CD4-positive, alpha-beta memory T cell (primary cell): Measurements from ENCODE around the gene DOCK4. TPM values are rescaled to one million over a fixed set of nuclear protein-coding genes. Genes with fewer than 3 reads are reported as not detected.

Source experiments
- CTCF ChIA-PET: fragments of 350-600 bp; sonication (Branson Sonifier 250); formaldehyde crosslinking; loops from one replicate; lab custom pipeline; 2021; ENCODE audit warnings: inconsistent platforms; ENCODE audit not compliant: partially characterized antibody; lab: Charles Lee
- POLR2A ChIA-PET: fragments of 350-600 bp; sonication (Branson Sonifier 250); formaldehyde crosslinking; loops from one replicate; lab custom pipeline; 2021; ENCODE audit not compliant: partially characterized antibody; lab: Charles Lee
- DNase-seq, 5 donors: peaks; one replicate each; pipeline versions ENCODE4 v3.0.0 to v3.0.0-alpha.2; 2020 to 2022; ENCODE audit warnings: mixed read lengths in 1 of 5
- H3K27ac ChIP-seq: one replicate; pipeline ENCODE4 v1.7.0; 2013; ENCODE audit warnings: low read depth, low read length
- H3K27me3 ChIP-seq: 2 replicates; pipeline ENCODE4 v1.7.0; 2013; ENCODE audit warnings: mild to moderate bottlenecking, low read length, moderate library complexity; ENCODE audit not compliant: insufficient read depth
- H3K36me3 ChIP-seq: 2 replicates; pipeline ENCODE4 v1.7.0; 2013; ENCODE audit warnings: mild to moderate bottlenecking, low read length, moderate library complexity; ENCODE audit not compliant: insufficient read depth
- H3K4me1 ChIP-seq: 2 replicates; pipeline ENCODE4 v1.7.0; 2013; ENCODE audit warnings: mild to moderate bottlenecking, low read length, moderate library complexity; ENCODE audit not compliant: insufficient read depth
- H3K4me3 ChIP-seq, 2 donors: one replicate each; pipeline ENCODE4 v1.7.0; 2013; ENCODE audit warnings: low read length in 2 of 2, mild to moderate bottlenecking in 1 of 2
- H3K9me3 ChIP-seq, 2 donors: one replicate each; pipeline ENCODE4 v1.7.0; 2013; ENCODE audit warnings: low read length in 2 of 2, control low read depth in 1 of 2; ENCODE audit not compliant: control insufficient read depth in 1 of 2
- H3K27ac Mint-ChIP-seq, 7 donors: one replicate each; pipeline ENCODE4 v1.8.0; 2020 to 2021; ENCODE audit warnings: mixed read lengths in 7 of 7, mild to moderate bottlenecking in 6 of 7, inconsistent platforms in 3 of 7, moderate library complexity in 3 of 7
- H3K27me3 Mint-ChIP-seq, 2 donors: one replicate each; pipeline ENCODE4 v1.8.0; 2020 to 2021; ENCODE audit warnings: mixed read lengths in 2 of 2
- H3K36me3 Mint-ChIP-seq, 2 donors: one replicate each; pipeline ENCODE4 v1.8.0; 2020 to 2021; ENCODE audit warnings: mixed read lengths in 2 of 2, inconsistent platforms in 1 of 2, mild to moderate bottlenecking in 1 of 2
- H3K4me1 Mint-ChIP-seq, 4 donors: one replicate each; pipeline ENCODE4 v1.8.0; 2020 to 2021; ENCODE audit warnings: mixed read lengths in 4 of 4, mild to moderate bottlenecking in 1 of 4
- H3K4me3 Mint-ChIP-seq, 8 donors: one replicate each; pipeline ENCODE4 v1.8.0; 2020 to 2021; ENCODE audit warnings: mixed read lengths in 8 of 8, mild to moderate bottlenecking in 7 of 8, moderate library complexity in 6 of 8, inconsistent platforms in 3 of 8
- H3K9me3 Mint-ChIP-seq, 8 donors: one replicate each; pipeline ENCODE4 v1.8.0; 2020 to 2021; ENCODE audit warnings: mixed read lengths in 8 of 8, mild to moderate bottlenecking in 5 of 8, inconsistent platforms in 3 of 8, moderate library complexity in 1 of 8
- intact Hi-C: fragments of 100-400 bp; cut with micrococcal nuclease; formaldehyde crosslinking; loops from one replicate; pipeline ENCODE4 v1.15.1; 2023
- polyA plus RNA-seq, 2 donors: library from polyadenylated mRNA; unstranded; fragments of 300-500 nt; fragmentation: Illumina TruSeq; gene quantifications; one replicate each; pipeline ENCODE4 v1.2.3, GENCODE V29; 2021
- total RNA-seq, 2 experiments: library from RNA; stranded (reverse); gene quantifications; one replicate each; pipeline ENCODE4 v1.2.3, GENCODE V29; 2021

DOCK4 gene
- total and polyA plus RNA-seq, 4 experiments from 2014 or later: 0.47 to 1.5 (median 1.2) TPM; not detected in 1

- no peaks in the 10 kb centered on the region for H3K27me3 ChIP-seq
- Mint-ChIP-seq H3K4me1 (peaks cover 13 to 39% (median 22%) of the 10 kb centered on the region in 4 donors), H3K36me3 (peaks cover 1 to 10% of the 10 kb centered on the region in 2 donors), H3K27me3 (no peaks in the 10 kb centered on the region), H3K4me3 (no peak overlapping the region), H3K9me3 (peaks cover 0 to 1% (median 0%) of the 10 kb centered on the region in 8 donors), H3K27ac (peak overlapping the region in 1 of 7 donors; percentile 22)
- H3K27ac ChIP-seq: no peak overlapping the region
- DNase-seq: no peak
- intact Hi-C loops: no loop called here
- no peaks in the 10 kb centered on the region for H3K9me3 ChIP-seq
- no peak overlapping the region for H3K4me3 ChIP-seq
- H3K36me3 ChIP-seq: no peaks in the 10 kb centered on the region
- POLR2A ChIA-PET: no interaction called here
- no peaks in the 10 kb centered on the region for H3K4me1 ChIP-seq
- CTCF ChIA-PET: no interaction called here
Observed at GRCh38 chr7:112248598-112248997, 42.4 kb upstream of the DOCK4 start.

- Histone ChIP-seq H3K9me3 (no peaks in the 10 kb centered on the region), H3K4me1 (no peaks in the 10 kb centered on the region), H3K27ac (no peak overlapping the region), H3K36me3 (no peaks in the 10 kb centered on the region), H3K4me3 (no peak overlapping the region), H3K27me3 (no peaks in the 10 kb centered on the region)
- ChIA-PET CTCF (no interaction called here), POLR2A (no interaction called here)
- H3K4me1 Mint-ChIP-seq: peaks cover 0 to 9% (median 4%) of the 10 kb centered on the region in 4 donors
- peaks cover 12 to 28% of the 10 kb centered on the region in 2 donors for H3K36me3 Mint-ChIP-seq
- H3K9me3 Mint-ChIP-seq: peaks cover 2 to 11% (median 6%) of the 10 kb centered on the region in 8 donors
- no peaks in the 10 kb centered on the region for H3K27me3 Mint-ChIP-seq
- H3K27ac Mint-ChIP-seq: no peak overlapping the region
- H3K4me3 Mint-ChIP-seq: no peak overlapping the region
- intact Hi-C loops: no loop called here
- no peak for DNase-seq
Observed at GRCh38 chr7:112238852-112239610, 32.8 kb upstream of the DOCK4 start.

- peaks cover 2 to 6% (median 2%) of the 10 kb centered on the region in 4 donors for H3K4me1 Mint-ChIP-seq
- H3K4me3 Mint-ChIP-seq: no peak overlapping the region
- CTCF ChIA-PET: no interaction called here
- intact Hi-C loops: no loop called here
- Histone ChIP-seq H3K4me3 (no peak overlapping the region), H3K4me1 (no peaks in the 10 kb centered on the region), H3K27me3 (no peaks in the 10 kb centered on the region), H3K27ac (no peak overlapping the region), H3K9me3 (no peaks in the 10 kb centered on the region), H3K36me3 (no peaks in the 10 kb centered on the region)
- H3K27ac Mint-ChIP-seq: no peak overlapping the region
- POLR2A ChIA-PET: no interaction called here
- no peak for DNase-seq
- peaks cover 2 to 13% (median 7%) of the 10 kb centered on the region in 8 donors for H3K9me3 Mint-ChIP-seq
- no peaks in the 10 kb centered on the region for H3K27me3 Mint-ChIP-seq
- H3K36me3 Mint-ChIP-seq: peaks cover 13 to 32% of the 10 kb centered on the region in 2 donors
Observed at GRCh38 chr7:112238330-112238729, 32.1 kb upstream of the DOCK4 start.

GRCh38 chr7:112236597-112236996 is 30.4 kb upstream of the DOCK4 start:
- Histone ChIP-seq H3K9me3 (no peaks in the 10 kb centered on the region), H3K36me3 (no peaks in the 10 kb centered on the region), H3K27ac (no peak overlapping the region), H3K27me3 (no peaks in the 10 kb centered on the region), H3K4me3 (no peak overlapping the region), H3K4me1 (no peaks in the 10 kb centered on the region)
- DNase-seq: no peak
- peaks cover 4 to 12% (median 7%) of the 10 kb centered on the region in 4 donors for H3K4me1 Mint-ChIP-seq
- intact Hi-C loops: no loop called here
- CTCF ChIA-PET: no interaction called here
- POLR2A ChIA-PET: no interaction called here
- no peak overlapping the region for H3K4me3 Mint-ChIP-seq
- peaks cover 2 to 14% (median 6%) of the 10 kb centered on the region in 8 donors for H3K9me3 Mint-ChIP-seq
- H3K27ac Mint-ChIP-seq: no peak overlapping the region
- no peaks in the 10 kb centered on the region for H3K27me3 Mint-ChIP-seq
- peaks cover 16 to 41% of the 10 kb centered on the region in 2 donors for H3K36me3 Mint-ChIP-seq

GRCh38 chr7:112234147-112234546 is 27.9 kb upstream of the DOCK4 start:
- Histone ChIP-seq H3K4me1 (no peaks in the 10 kb centered on the region), H3K27me3 (no peaks in the 10 kb centered on the region), H3K9me3 (no peaks in the 10 kb centered on the region), H3K36me3 (no peaks in the 10 kb centered on the region), H3K4me3 (no peak overlapping the region), H3K27ac (no peak overlapping the region)
- Mint-ChIP-seq H3K27ac (no peak overlapping the region), H3K27me3 (no peaks in the 10 kb centered on the region), H3K36me3 (peaks cover 14 to 27% of the 10 kb centered on the region in 2 donors), H3K4me1 (peaks cover 5 to 22% (median 13%) of the 10 kb centered on the region in 4 donors), H3K4me3 (no peak overlapping the region), H3K9me3 (peaks cover 0 to 13% (median 4%) of the 10 kb centered on the region in 8 donors)
- CTCF ChIA-PET: no interaction called here
- DNase-seq: no peak
- POLR2A ChIA-PET: no interaction called here
- intact Hi-C loops: no loop called here

- H3K9me3 ChIP-seq: no peaks in the 10 kb centered on the region
- H3K27ac ChIP-seq: no peak overlapping the region
- POLR2A ChIA-PET: no interaction called here
Observed at GRCh38 chr7:112233048-112233697, 27.0 kb upstream of the DOCK4 start.

GRCh38 chr7:112232212-112232978 is 26.2 kb upstream of the DOCK4 start:
- Histone ChIP-seq H3K9me3 (no peaks in the 10 kb centered on the region), H3K4me3 (no peak overlapping the region), H3K36me3 (no peaks in the 10 kb centered on the region), H3K4me1 (no peaks in the 10 kb centered on the region), H3K27me3 (no peaks in the 10 kb centered on the region), H3K27ac (no peak overlapping the region)
- no peak for DNase-seq
- no peaks in the 10 kb centered on the region for H3K27me3 Mint-ChIP-seq
- intact Hi-C loops: no loop called here
- peaks cover 0 to 13% (median 4%) of the 10 kb centered on the region in 8 donors for H3K9me3 Mint-ChIP-seq
- no peak overlapping the region for H3K27ac Mint-ChIP-seq
- peaks cover 7 to 20% (median 19%) of the 10 kb centered on the region in 4 donors for H3K4me1 Mint-ChIP-seq
- peak overlapping the region in 1 of 8 donors; percentile 32 for H3K4me3 Mint-ChIP-seq
- H3K36me3 Mint-ChIP-seq: peaks cover 10 to 23% of the 10 kb centered on the region in 2 donors
- ChIA-PET CTCF (no interaction called here), POLR2A (no interaction called here)

More at GRCh38 chr7:112233048-112233697, 27.0 kb upstream of the DOCK4 start:
- CTCF ChIA-PET: no interaction called here
- Histone ChIP-seq H3K4me3 (no peak overlapping the region), H3K4me1 (no peaks in the 10 kb centered on the region), H3K27me3 (no peaks in the 10 kb centered on the region), H3K36me3 (no peaks in the 10 kb centered on the region)
- intact Hi-C loops: no loop called here
- no peaks in the 10 kb centered on the region for H3K27me3 Mint-ChIP-seq
- H3K4me3 Mint-ChIP-seq: peak overlapping the region in 1 of 8 donors; percentile 32
- peaks cover 0 to 13% (median 4%) of the 10 kb centered on the region in 8 donors for H3K9me3 Mint-ChIP-seq
- no peak overlapping the region for H3K27ac Mint-ChIP-seq
- peaks cover 5 to 25% (median 15%) of the 10 kb centered on the region in 4 donors for H3K4me1 Mint-ChIP-seq
- DNase-seq: no peak
- peaks cover 14 to 27% of the 10 kb centered on the region in 2 donors for H3K36me3 Mint-ChIP-seq
